ENCODE measurements around the gene MRGPRX1. TPM values are rescaled to one million over a fixed set of nuclear protein-coding genes. Genes with fewer than 3 reads are reported as not detected.
"Not testable (repeated sequence)": the region's sequence is repeated elsewhere in the genome, so short reads cannot be mapped to it uniquely, and the experiment has no call there.

The MRGPRX1 gene
- total and polyA plus RNA-seq, 3 experiments from 2014 or later: not detected

DNA sequence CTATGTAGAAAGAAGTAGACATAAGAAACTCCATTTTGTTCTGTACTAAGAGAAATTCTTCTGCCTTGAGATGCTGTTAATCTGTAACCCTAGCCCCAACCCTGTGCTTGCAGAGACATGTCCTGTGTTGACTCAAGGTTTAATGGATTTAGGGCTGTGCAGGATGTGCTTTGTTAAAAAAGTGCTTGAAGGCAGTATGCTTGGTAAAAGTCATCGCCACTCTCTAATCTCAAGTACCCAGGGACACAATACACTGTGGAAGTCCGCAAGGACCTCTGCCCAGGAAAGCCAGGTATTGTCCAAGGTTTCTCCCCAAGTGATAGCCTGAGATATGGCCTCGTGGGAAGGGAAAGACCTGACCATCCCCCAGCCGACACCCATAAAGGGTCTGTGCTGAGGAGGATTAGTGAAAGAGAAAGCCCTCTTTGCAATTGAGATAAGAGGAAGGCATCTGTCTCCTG lies 39.0 kb downstream of the MRGPRX1 start:
- H3K4me3 ChIP-seq (ENCODE audit: low read length); H3K9me3 Mint-ChIP-seq; H3K36me3 Mint-ChIP-seq; H3K27ac Mint-ChIP-seq; H3K27ac ChIP-seq (ENCODE audit: low read depth, low read length); POLR2A ChIA-PET; H3K4me3 Mint-ChIP-seq; CTCF ChIA-PET; H3K9me3 ChIP-seq (ENCODE audit: low read length); DNase-seq; H3K4me1 ChIP-seq (ENCODE audit: insufficient read depth, low read length); H3K27me3 ChIP-seq (ENCODE audit: insufficient read depth, low read length, poor library complexity, severe bottlenecking); H3K4me1 Mint-ChIP-seq; H3K36me3 ChIP-seq (ENCODE audit: insufficient read depth, low read length): not testable (repeated sequence)
- peaks cover 23 to 51% of the 10 kb centered on the region in 2 donors for H3K27me3 Mint-ChIP-seq

DNA sequence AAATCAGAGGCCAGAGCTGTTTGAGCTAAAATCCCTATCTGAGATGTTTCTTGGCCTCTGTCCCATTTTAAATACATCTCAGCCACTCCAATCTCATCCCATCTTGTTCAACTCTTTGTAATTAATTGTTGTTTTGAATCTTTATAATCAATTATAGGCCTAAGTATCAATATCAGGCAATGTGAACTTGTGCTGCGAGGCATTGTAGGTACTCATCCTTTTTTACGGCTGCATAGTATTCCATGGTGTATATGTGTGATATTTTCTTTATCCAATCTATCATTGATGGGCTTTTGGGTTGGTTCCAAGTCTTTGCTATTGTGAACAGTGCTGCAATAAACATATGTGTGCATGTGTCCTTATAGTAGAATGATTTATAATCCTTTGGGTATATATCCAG lies 47.5 kb downstream of the MRGPRX1 start:
- H3K27ac ChIP-seq (ENCODE audit: low read depth, low read length); H3K4me3 ChIP-seq (ENCODE audit: low read length); H3K9me3 ChIP-seq (ENCODE audit: low read length); CTCF ChIA-PET; H3K4me1 ChIP-seq (ENCODE audit: insufficient read depth, low read length); DNase-seq; H3K4me3 Mint-ChIP-seq; H3K4me1 Mint-ChIP-seq; H3K36me3 Mint-ChIP-seq; POLR2A ChIA-PET; H3K27ac Mint-ChIP-seq; H3K36me3 ChIP-seq (ENCODE audit: insufficient read depth, low read length); H3K27me3 ChIP-seq (ENCODE audit: insufficient read depth, low read length, poor library complexity, severe bottlenecking): not testable (repeated sequence)
- Mint-ChIP-seq H3K9me3 (peaks cover 2 to 16% (median 9%) of the 10 kb centered on the region in 5 donors), H3K27me3 (peaks cover 6 to 17% of the 10 kb centered on the region in 2 donors)

DNA sequence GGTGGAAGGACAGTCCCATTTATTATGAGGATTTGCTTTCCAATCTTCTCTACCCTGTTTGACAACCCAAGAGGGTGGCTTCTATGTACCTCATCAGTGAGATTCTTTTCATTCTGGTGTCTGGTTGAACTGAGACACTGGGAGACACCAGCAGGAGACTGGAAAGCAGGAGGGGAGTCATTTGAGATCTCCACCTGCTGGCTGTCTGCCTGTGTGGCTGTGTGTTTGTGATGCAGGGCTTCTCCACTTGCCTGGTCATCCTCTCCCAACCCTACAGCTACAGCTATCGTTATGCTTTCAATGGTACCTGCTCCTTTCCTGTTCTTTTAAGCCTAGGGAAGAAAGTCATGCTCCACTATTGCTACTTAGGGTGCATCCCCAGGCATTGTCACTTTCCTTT lies 48.6 kb downstream of the MRGPRX1 start:
- CTCF ChIA-PET: no interaction called here
- no peaks in the 10 kb centered on the region for H3K36me3 Mint-ChIP-seq
- peaks cover 6 to 14% of the 10 kb centered on the region in 2 donors for H3K27me3 Mint-ChIP-seq
- H3K27me3 ChIP-seq (ENCODE audit: insufficient read depth, low read length, poor library complexity, severe bottlenecking): no peaks in the 10 kb centered on the region
- DNase-seq: no peak
- H3K9me3 ChIP-seq (ENCODE audit: low read length): no peaks in the 10 kb centered on the region
- no peak overlapping the region for H3K4me3 ChIP-seq (ENCODE audit: low read length)
- no peak overlapping the region for H3K4me3 Mint-ChIP-seq
- H3K36me3 ChIP-seq (ENCODE audit: insufficient read depth, low read length): no peaks in the 10 kb centered on the region
- no peaks in the 10 kb centered on the region for H3K4me1 Mint-ChIP-seq
- H3K9me3 Mint-ChIP-seq: peaks cover 2 to 10% (median 6%) of the 10 kb centered on the region in 5 donors
- no peak overlapping the region for H3K27ac ChIP-seq (ENCODE audit: low read depth, low read length)
- no peaks in the 10 kb centered on the region for H3K4me1 ChIP-seq (ENCODE audit: insufficient read depth, low read length)
- POLR2A ChIA-PET: no interaction called here
- no peak overlapping the region for H3K27ac Mint-ChIP-seq

Other genes with a start within 250 kb of the MRGPRX1 start
- gene TMEM86A, start 240.6 kb downstream of the MRGPRX1 start, total RNA-seq: 1 to 10 TPM; 1.0 to 1.3 TPM
- 0.54 TPM for gene TMEM86A, start 240.6 kb downstream of the MRGPRX1 start, polyA plus RNA-seq
- gene IGSF22, start 213.2 kb downstream of the MRGPRX1 start, total RNA-seq: under 1 TPM; 0.20 to 0.33 TPM
- 6.1 TPM for gene IGSF22, start 213.2 kb downstream of the MRGPRX1 start, polyA plus RNA-seq
- gene PTPN5, start 147.6 kb downstream of the MRGPRX1 start, total RNA-seq: not detected
- gene PTPN5, start 147.6 kb downstream of the MRGPRX1 start, polyA plus RNA-seq: not detected
- not detected for gene MRGPRX2, start 121.3 kb upstream of the MRGPRX1 start, total RNA-seq
- gene MRGPRX2, start 121.3 kb upstream of the MRGPRX1 start, polyA plus RNA-seq: not detected
- 10 to 100 TPM; 22.1 to 22.6 TPM for gene ZDHHC13, start 177.8 kb upstream of the MRGPRX1 start, total RNA-seq
- gene ZDHHC13, start 177.8 kb upstream of the MRGPRX1 start, polyA plus RNA-seq: 16.6 TPM

All from CD8-positive, alpha-beta memory T cell (primary cell).